HepG2 (cell line): ENCODE results near the gene PLEKHA3. TPM values are rescaled to one million over a fixed set of nuclear protein-coding genes. Genes with fewer than 3 reads are reported as not detected.

Experiments used
- ARNT ChIP-seq: fragments of 450-650 bp; IDR thresholded peaks from 2 replicates; pipeline ENCODE4 v1.6.1; 2017
- ATM ChIP-seq: fragments of 450-650 bp; IDR thresholded peaks from 2 replicates; pipeline ENCODE4 v1.7.1; 2017; ENCODE audit warnings: mild to moderate bottlenecking, borderline replicate concordance
- CENPT ChIP-seq: sonication (generic); formaldehyde crosslinking; IDR thresholded peaks from 2 replicates; pipeline ENCODE4 v1.8.0; 2022; ENCODE audit warnings: low read depth, mild to moderate bottlenecking, moderate library complexity, missing genetic modification reagents
- FOSL2 ChIP-seq: sonication (generic); formaldehyde crosslinking; IDR thresholded peaks from 2 replicates; pipeline ENCODE4 v1.4.0; 2020; ENCODE audit warnings: missing genetic modification reagents
- FOXA3 ChIP-seq: IDR thresholded peaks from 2 replicates; pipeline ENCODE4 v1.6.1; 2016; ENCODE audit warnings: missing genetic modification reagents, missing compliant biosample characterization
- HDAC2 ChIP-seq: sonication (generic); formaldehyde crosslinking; IDR thresholded peaks from 2 replicates; pipeline ENCODE4 v1.4.0; 2020; ENCODE audit warnings: missing genetic modification reagents
- HOXA3 ChIP-seq: sonication (generic); formaldehyde crosslinking; IDR thresholded peaks from 2 replicates; pipeline ENCODE4 v1.5.0; 2020; ENCODE audit warnings: missing genetic modification reagents
- LBX2 ChIP-seq: sonication (generic); formaldehyde crosslinking; IDR thresholded peaks from 2 replicates; pipeline ENCODE4 v1.5.0; 2020; ENCODE audit warnings: missing genetic modification reagents, mild to moderate bottlenecking, borderline replicate concordance
- MAX ChIP-seq: IDR thresholded peaks from 2 replicates; pipeline ENCODE4 v1.6.1; 2012; ENCODE audit warnings: inconsistent platforms
- NCOA2 ChIP-seq: sonication (generic); formaldehyde crosslinking; IDR thresholded peaks from 2 replicates; pipeline ENCODE4 v1.8.0; 2022; ENCODE audit warnings: inconsistent platforms
- PAF1 ChIP-seq: IDR thresholded peaks from 2 replicates; pipeline ENCODE4 v1.6.1; 2016; ENCODE audit warnings: missing genetic modification reagents, missing compliant biosample characterization
- PATZ1 ChIP-seq: sonication (generic); formaldehyde crosslinking; IDR thresholded peaks from 2 replicates; pipeline ENCODE4 v1.4.0; 2020; ENCODE audit warnings: missing genetic modification reagents
- POGZ ChIP-seq: sonication (generic); formaldehyde crosslinking; IDR thresholded peaks from 2 replicates; pipeline ENCODE4 v1.4.0; 2020; ENCODE audit warnings: mild to moderate bottlenecking, missing genetic modification reagents
- SAFB2 ChIP-seq: sonication (generic); formaldehyde crosslinking; IDR thresholded peaks from 2 replicates; pipeline ENCODE4 v1.5.1; 2020; ENCODE audit warnings: missing genetic modification reagents, low read depth, mild to moderate bottlenecking, borderline replicate concordance
- SALL1 ChIP-seq: sonication (generic); formaldehyde crosslinking; IDR thresholded peaks from 2 replicates; pipeline ENCODE4 v1.8.0; 2022; ENCODE audit warnings: mild to moderate bottlenecking, missing genetic modification reagents
- SOX13 ChIP-seq, 3 experiments: fragments of 450-650 bp in 1 of 3; sonication (generic) in 1 of 3; formaldehyde crosslinking in 1 of 3; IDR thresholded peaks in 2 of 3; conservative IDR thresholded peaks in 1 of 3; 2 replicates each; pipeline versions ENCODE4 v1.5.0 to v1.6.1; 2016 to 2020; ENCODE audit warnings: antibody characterized with exemption in 1 of 3, mild to moderate bottlenecking in 1 of 3, missing compliant biosample characterization in 1 of 3, missing genetic modification reagents in 1 of 3, moderate library complexity in 1 of 3
- TFAP4 ChIP-seq: sonication (generic); IDR thresholded peaks from 2 replicates; pipeline ENCODE4 v1.6.1; 2016; ENCODE audit warnings: low read depth, borderline replicate concordance
- ZBTB21 ChIP-seq: sonication (generic); formaldehyde crosslinking; IDR thresholded peaks from 2 replicates; pipeline ENCODE4 v1.4.0; 2020; ENCODE audit warnings: missing genetic modification reagents
- ZC3H4 ChIP-seq: sonication (generic); formaldehyde crosslinking; IDR thresholded peaks from 2 replicates; pipeline ENCODE4 v1.4.0; 2020; ENCODE audit warnings: missing genetic modification reagents, borderline replicate concordance
- ZFP91 ChIP-seq: sonication (generic); formaldehyde crosslinking; IDR thresholded peaks from 2 replicates; pipeline ENCODE4 v1.9.0; 2022; ENCODE audit warnings: missing genetic modification reagents, mild to moderate bottlenecking, borderline replicate concordance
- ZFY ChIP-seq: sonication (generic); formaldehyde crosslinking; IDR thresholded peaks from 2 replicates; pipeline ENCODE4 v1.4.0; 2020; ENCODE audit warnings: missing genetic modification reagents
- ZNF557 ChIP-seq: sonication (generic); formaldehyde crosslinking; IDR thresholded peaks from 2 replicates; pipeline ENCODE4 v1.4.0; 2020; ENCODE audit warnings: missing genetic modification reagents
- ZNF605 ChIP-seq: sonication (generic); formaldehyde crosslinking; IDR thresholded peaks from 2 replicates; pipeline ENCODE4 v1.8.0; 2022; ENCODE audit warnings: mild to moderate bottlenecking, missing genetic modification reagents
- ZNF615 ChIP-seq: sonication (generic); formaldehyde crosslinking; IDR thresholded peaks from 2 replicates; pipeline ENCODE4 v1.5.0; 2020; ENCODE audit warnings: mild to moderate bottlenecking, missing genetic modification reagents, borderline replicate concordance
- polyA plus RNA-seq, 8 experiments: library from polyadenylated mRNA; depleted of rRNA in 3 of 8; stranded (reverse) in 7 of 8; unstranded in 1 of 8; fragments of >200 nt; fragmentation: Illumina TruSeq in 4 of 8; extraction: Trizol in 4 of 8; gene quantifications; 2 replicates each; pipeline versions ENCODE4 v1.2.1 to v1.2.3, GENCODE V29; 2011 to 2016; ENCODE audit warnings: low read depth in 4 of 8, missing spikeins in 1 of 8, mixed read lengths in 1 of 8; ENCODE audit not compliant: insufficient read depth in 1 of 8
- total RNA-seq, 5 experiments: library from RNA; depleted of rRNA; stranded (reverse); fragments of >200 nt; fragmentation: Illumina TruSeq; extraction: Trizol; gene quantifications; 2 replicates each; pipeline ENCODE4 v1.2.3, GENCODE V29; 2016; ENCODE audit warnings: low read depth in 1 of 5

The PLEKHA3 gene
- total and polyA plus RNA-seq, 2 of the 13 experiments (the other 11 are each of a cell fraction or from before 2014, with no cell fraction given), result 11.7 to 23.1 TPM

- peak; percentile 55 for TF ChIP-seq PATZ1
- no peak for TF ChIP-seq SOX13 (IDR thresholded peaks at IDR 0.05)
- 0 out of 4 replicates have a peak, but pooled peaks of 1 of the 2 experiments have one; percentile 7 for TF ChIP-seq SOX13 (CRISPR knock-in tag; conservative IDR thresholded peaks at IDR 0.05 in 1 of 2, IDR thresholded peaks at IDR 0.05 in 1 of 2)
- no peak for TF ChIP-seq PAF1 (CRISPR knock-in tag)
- TF ChIP-seq FOXA3 (CRISPR knock-in tag), result peak; percentile 42
- no peak for TF ChIP-seq ZNF557 (CRISPR knock-in tag)
- TF ChIP-seq SALL1 (CRISPR knock-in tag), result peak; percentile 47; the same call in 1 of the 2 replicates
- no peak for TF ChIP-seq TFAP4
- peak; percentile 67; the same call in 1 of the 2 replicates for TF ChIP-seq ZNF605
- no peak for TF ChIP-seq ZNF615 (CRISPR knock-in tag)
- TF ChIP-seq ATM, result no peak
- peak; percentile 42; the same call in 1 of the 2 replicates for TF ChIP-seq ZFY (CRISPR knock-in tag)
- TF ChIP-seq NCOA2, result no peak
- TF ChIP-seq LBX2, result no peak
- no peak for TF ChIP-seq SAFB2
- peak; percentile 93 for TF ChIP-seq POGZ
- TF ChIP-seq HOXA3 (CRISPR knock-in tag), result peak; percentile 92
- TF ChIP-seq ZFP91 (CRISPR knock-in tag), result peak; percentile 44; the same call in 1 of the 2 replicates
- no peak for TF ChIP-seq CENPT (CRISPR knock-in tag)
- peak; percentile 43; the same call in 1 of the 2 replicates for TF ChIP-seq FOSL2 (CRISPR knock-in tag)
- no peak for TF ChIP-seq ARNT
- no peak for TF ChIP-seq ZC3H4 (CRISPR knock-in tag)
- peak; percentile 92 for TF ChIP-seq ZBTB21 (CRISPR knock-in tag)
- peak; percentile 55 for TF ChIP-seq MAX
- peak; percentile 16; the same call in 1 of the 2 replicates for TF ChIP-seq HDAC2
These were observed 42.8 kb downstream of the PLEKHA3 start (continued) for GRCh38 chr2:178522950-178523595.
